Coronary artery (tissue), 2 donors: ENCODE data around the gene GFPT1.

ENCODE experiments used
- DNase-seq: peaks from one replicate; pipeline ENCODE4 v3.0.0-alpha.2; 2017; ENCODE audit warnings: low spot score
- H3K27ac ChIP-seq, 2 donors: fragments of 200-600 bp; sonication (generic); one replicate each; pipeline ENCODE4 v1.5.1; 2016 to 2019
- H3K4me3 ChIP-seq: fragments of 200-600 bp; sonication (generic); 2 replicates; pipeline ENCODE4 v1.5.1; 2016; ENCODE audit warnings: mild to moderate bottlenecking, moderate library complexity
- CTCF ChIP-seq: fragments of 200-600 bp; sonication (generic); IDR thresholded peaks from one replicate; pipeline ENCODE4 v1.5.1; 2019; ENCODE audit warnings: antibody characterized with exemption

Gene GFPT1

GRCh38 chr2:69393963-69394362 is 6.9 kb upstream of the GFPT1 start:
- no peak for TF ChIP-seq CTCF
- Histone ChIP-seq H3K27ac (no peak overlapping the region), H3K4me3 (no peak overlapping the region)
- no peak for DNase-seq

- no peak overlapping the region for H3K27ac ChIP-seq
- H3K4me3 ChIP-seq: no peak overlapping the region
- no peak for TF ChIP-seq CTCF
- no peak for DNase-seq
These were observed 3.4 kb upstream of the GFPT1 start for GRCh38 chr2:69390471-69390870.

DNA sequence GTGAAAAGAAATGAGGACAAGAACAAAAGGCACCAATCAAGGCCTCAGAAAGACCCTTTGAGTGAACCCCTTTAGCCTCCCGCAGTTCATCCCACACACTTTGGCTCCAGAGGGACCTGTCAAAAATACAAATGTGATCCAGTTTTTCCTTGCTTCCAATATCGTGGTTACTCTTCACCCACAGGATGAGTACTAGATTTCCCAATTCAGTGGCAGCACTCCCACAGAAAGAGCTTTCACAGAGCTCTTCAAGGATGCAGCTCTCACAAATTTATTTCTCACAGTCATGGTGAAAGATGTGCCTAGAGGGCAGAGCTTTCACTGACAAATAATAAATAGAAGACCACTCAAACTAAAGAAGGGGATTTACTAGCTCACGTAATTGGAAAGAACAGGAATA is 3.0 kb upstream of the GFPT1 start:
- Histone ChIP-seq H3K4me3 (no peak overlapping the region), H3K27ac (no peak overlapping the region)
- DNase-seq: no peak
- no peak for TF ChIP-seq CTCF

GRCh38 chr2:69389271-69389670 is 2.2 kb upstream of the GFPT1 start:
- no peak overlapping the region for H3K27ac ChIP-seq
- DNase-seq: no peak
- no peak overlapping the region for H3K4me3 ChIP-seq
- no peak for TF ChIP-seq CTCF

DNA sequence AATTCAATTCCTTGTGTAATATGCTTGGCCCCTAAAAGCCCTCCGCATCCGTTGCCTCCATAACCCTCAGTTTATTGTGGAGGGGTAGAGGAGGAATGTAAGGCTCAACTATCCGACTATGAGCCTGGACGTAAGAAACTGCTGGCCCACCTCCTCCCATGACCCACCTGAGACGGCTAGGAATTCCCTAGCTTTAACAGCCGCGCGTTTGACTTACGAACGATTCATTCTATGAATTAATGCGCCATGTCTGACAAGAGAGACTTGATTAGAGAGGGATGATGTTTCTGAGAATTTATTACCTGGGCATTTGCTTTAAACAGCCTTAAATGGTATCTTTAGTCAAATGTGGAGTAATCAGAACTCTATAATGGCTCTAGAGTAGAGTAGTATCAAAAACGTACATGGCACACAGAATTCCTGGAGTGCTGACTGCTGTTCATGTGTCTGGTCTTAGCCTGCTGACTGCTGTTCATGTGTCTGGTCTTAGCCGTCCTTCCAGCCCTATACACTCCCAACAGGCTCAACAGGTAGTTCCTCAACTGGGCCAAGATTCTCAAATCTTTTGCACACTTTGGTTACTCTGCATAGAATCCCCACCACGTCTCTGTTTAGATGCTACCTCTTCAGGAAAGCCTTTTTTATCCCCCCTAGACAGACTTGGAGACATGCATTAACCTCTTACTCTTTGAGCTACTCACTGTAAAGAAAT is 899 bp upstream of the GFPT1 start:
- TF ChIP-seq CTCF: no peak
- Histone ChIP-seq H3K27ac (peak overlapping the region; percentile 94 to 97), H3K4me3 (peak overlapping the region; percentile 98)
- DNase-seq: no peak

- TF ChIP-seq CTCF: no peak
- DNase-seq: no peak
- H3K27ac ChIP-seq: peak overlapping the region; percentile 94 to 97
- peak overlapping the region; percentile 98 for H3K4me3 ChIP-seq
These were observed 667 bp downstream of the GFPT1 start for GRCh38 chr2:69386360-69386759.

GRCh38 chr2:69385443-69386151 is 1.4 kb downstream of the GFPT1 start:
- Histone ChIP-seq H3K4me3 (peak overlapping the region; percentile 98), H3K27ac (peak overlapping the region in 1 of 2 donors; percentile 94)
- no peak for TF ChIP-seq CTCF
- DNase-seq: no peak
